Peyer's patch (tissue), 4 donors: ENCODE measurements around the gene AHDC1.

Source experiments
- POLR2A ChIP-seq, 2 donors: fragments of 450-650 bp; IDR thresholded peaks; one replicate each; pipeline ENCODE4 v1.5.1; 2017; ENCODE audit warnings: antibody characterized with exemption in 2 of 2, mild to moderate bottlenecking in 2 of 2, moderate library complexity in 2 of 2
- TF ChIP-seq, protein P1 (sequence below), 6 experiments: fragments of 450-650 bp in 4 of 6; fragments of 200-600 bp in 2 of 6; sonication (generic) in 1 of 6; IDR thresholded peaks; one replicate each; pipeline ENCODE4 v1.5.1; 2017 to 2019; ENCODE audit warnings: antibody characterized with exemption in 6 of 6, mild to moderate bottlenecking in 3 of 6, moderate library complexity in 1 of 6

DNA sequence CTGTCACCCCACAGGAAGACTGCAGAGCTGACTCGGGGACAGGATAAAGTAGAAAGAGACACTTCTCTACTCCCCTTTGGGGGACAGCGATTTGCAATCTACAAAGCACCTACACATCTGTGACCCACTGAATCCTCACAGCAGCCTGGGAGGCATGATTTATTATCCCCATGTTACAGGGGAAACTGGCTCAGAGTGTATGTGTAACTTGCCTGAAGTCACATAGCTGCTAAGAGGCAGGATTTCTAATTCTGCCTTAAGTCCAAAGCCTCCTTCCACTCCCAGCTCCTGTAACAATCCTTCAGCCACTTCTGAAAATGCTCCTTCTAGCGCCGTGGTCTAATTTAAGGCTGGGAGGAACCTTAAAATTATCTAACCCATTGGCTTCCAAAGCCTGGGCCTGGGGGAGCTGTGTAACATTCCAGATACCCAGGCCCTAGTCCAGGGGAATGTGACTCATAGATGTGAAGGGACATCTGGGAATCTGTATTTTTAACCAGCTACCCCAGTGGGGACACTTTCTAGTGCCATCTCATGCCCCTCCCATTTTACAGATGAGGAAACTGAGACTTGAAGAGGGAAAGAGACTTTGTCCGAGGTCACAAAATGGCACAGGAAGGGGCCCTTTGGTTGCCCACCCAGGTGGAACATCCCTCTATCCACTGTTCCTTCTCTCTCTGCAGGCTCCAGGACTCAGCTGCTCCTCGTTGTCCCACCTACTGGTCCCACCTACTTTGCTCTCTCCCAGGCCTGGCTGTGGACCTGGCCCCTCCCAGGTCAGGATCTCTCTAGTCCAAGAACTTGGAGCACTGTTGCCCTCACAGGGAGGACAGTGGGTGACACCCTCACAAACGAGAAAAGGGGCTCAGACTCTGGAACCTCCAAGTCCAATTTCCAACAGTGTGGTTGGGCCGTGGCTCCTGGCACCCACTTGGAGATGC lies 48.9 kb downstream of the AHDC1 start:
- TF ChIP-seq, protein P1, sequence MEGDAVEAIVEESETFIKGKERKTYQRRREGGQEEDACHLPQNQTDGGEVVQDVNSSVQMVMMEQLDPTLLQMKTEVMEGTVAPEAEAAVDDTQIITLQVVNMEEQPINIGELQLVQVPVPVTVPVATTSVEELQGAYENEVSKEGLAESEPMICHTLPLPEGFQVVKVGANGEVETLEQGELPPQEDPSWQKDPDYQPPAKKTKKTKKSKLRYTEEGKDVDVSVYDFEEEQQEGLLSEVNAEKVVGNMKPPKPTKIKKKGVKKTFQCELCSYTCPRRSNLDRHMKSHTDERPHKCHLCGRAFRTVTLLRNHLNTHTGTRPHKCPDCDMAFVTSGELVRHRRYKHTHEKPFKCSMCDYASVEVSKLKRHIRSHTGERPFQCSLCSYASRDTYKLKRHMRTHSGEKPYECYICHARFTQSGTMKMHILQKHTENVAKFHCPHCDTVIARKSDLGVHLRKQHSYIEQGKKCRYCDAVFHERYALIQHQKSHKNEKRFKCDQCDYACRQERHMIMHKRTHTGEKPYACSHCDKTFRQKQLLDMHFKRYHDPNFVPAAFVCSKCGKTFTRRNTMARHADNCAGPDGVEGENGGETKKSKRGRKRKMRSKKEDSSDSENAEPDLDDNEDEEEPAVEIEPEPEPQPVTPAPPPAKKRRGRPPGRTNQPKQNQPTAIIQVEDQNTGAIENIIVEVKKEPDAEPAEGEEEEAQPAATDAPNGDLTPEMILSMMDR (IDR thresholded peaks at IDR 0.05), result no peak
- no peak for TF ChIP-seq POLR2A (IDR thresholded peaks at IDR 0.05)
